ENCODE data around the gene MXRA8. TPM values are rescaled to one million over a fixed set of nuclear protein-coding genes. Genes with fewer than 3 reads are reported as not detected.

MXRA8 gene
- total and polyA plus RNA-seq, 9 of the 15 experiments (the other 6 are each of a cell fraction or from before 2014, with no cell fraction given) = 0.66 to 11.3 (median 6.3) TPM

DNA sequence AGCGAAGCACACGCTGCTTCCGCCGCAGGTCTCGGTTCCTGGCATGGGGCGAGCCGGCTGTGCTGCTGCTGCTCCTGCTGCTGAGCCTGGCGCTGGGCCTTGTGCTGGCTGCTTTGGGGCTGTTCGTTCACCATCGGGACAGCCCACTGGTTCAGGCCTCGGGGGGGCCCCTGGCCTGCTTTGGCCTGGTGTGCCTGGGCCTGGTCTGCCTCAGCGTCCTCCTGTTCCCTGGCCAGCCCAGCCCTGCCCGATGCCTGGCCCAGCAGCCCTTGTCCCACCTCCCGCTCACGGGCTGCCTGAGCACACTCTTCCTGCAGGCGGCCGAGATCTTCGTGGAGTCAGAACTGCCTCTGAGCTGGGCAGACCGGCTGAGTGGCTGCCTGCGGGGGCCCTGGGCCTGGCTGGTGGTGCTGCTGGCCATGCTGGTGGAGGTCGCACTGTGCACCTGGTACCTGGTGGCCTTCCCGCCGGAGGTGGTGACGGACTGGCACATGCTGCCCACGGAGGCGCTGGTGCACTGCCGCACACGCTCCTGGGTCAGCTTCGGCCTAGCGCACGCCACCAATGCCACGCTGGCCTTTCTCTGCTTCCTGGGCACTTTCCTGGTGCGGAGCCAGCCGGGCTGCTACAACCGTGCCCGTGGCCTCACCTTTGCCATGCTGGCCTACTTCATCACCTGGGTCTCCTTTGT lies 24.7 kb downstream of the MXRA8 start:
- H4K20me1 ChIP-seq (replicated peaks; ENCODE audit: control insufficient read depth, insufficient read depth, low read length) = peaks cover 16% of the 10 kb centered on the region; the same call in 1 of the 2 replicates
- ChIA-PET CTCF (ENCODE audit: low intra/inter-chr PET ratio) (no interaction called here), POLR2A (interaction anchor here (0.6 to 1.5 kb wide), 4 partner anchors 8 to 351 kb away, joined by 3 to 6 read pairs (median 3); no protein-coding TSS in a partner anchor)
- no peak overlapping the region for H3K27ac ChIP-seq (ENCODE audit: extremely low read depth, low read depth, low read length)
- H3K27me3 ChIP-seq (ENCODE audit: control insufficient read depth in 2 of 2, insufficient read depth in 2 of 2, low read length in 2 of 2) = no peaks in the 10 kb centered on the region
- H3K4me2 ChIP-seq (ENCODE audit: insufficient read depth, low read length) = no peak overlapping the region
- DNase-seq (ENCODE audit: extremely low read depth in 1 of 4, low spot score in 3 of 4) = no peak
- H3K4me3 ChIP-seq = no peak overlapping the region
- FAIRE-seq = no peak
- in situ Hi-C loops (cut with MboI) = no loop called here
- H3K79me2 ChIP-seq (ENCODE audit: control insufficient read depth, insufficient read depth, low read length) = peaks cover 2% of the 10 kb centered on the region; the same call in 1 of the 3 replicates
- 93% methylated on average over 31 of the region's 36 CpGs for WGBS (ENCODE audit: insufficient coverage, low coverage, missing lambda C conversion rate)
- H3K9me3 ChIP-seq (replicated peaks; ENCODE audit: control insufficient read depth, insufficient read depth, low read depth, low read length) = peaks cover 6% of the 10 kb centered on the region
- peaks cover 41% of the 10 kb centered on the region; the same call in 1 of the 3 replicates for H3K36me3 ChIP-seq (ENCODE audit: control insufficient read depth, insufficient read depth, low read length)
- peaks cover 7% of the 10 kb centered on the region for H3K9me1 ChIP-seq (ENCODE audit: control insufficient read depth, insufficient read depth, low read length)
- no TSS peak for BruUV-seq (replicated peaks)
- intact Hi-C loops (cut with micrococcal nuclease) = no loop called here
- no peak; the same call in 2 of the 3 replicates for ATAC-seq
- H2AFZ ChIP-seq (ENCODE audit: low read depth, low read length) = no peak overlapping the region
- H3K9ac ChIP-seq (ENCODE audit: insufficient read depth in 1 of 2, low read depth in 2 of 2, low read length in 2 of 2) = peak overlapping the region in 1 of 2 experiments; percentile 40; a peak in 1 of 4 replicates
- peaks cover 0 to 96% of the 10 kb centered on the region in 2 experiments; a peak in 2 of 5 replicates for H3K4me1 ChIP-seq (replicated peaks in 1 of 2; ENCODE audit: control insufficient read depth in 2 of 2, insufficient read depth in 2 of 2, low read length in 2 of 2)
- TF ChIP-seq, protein P1, sequence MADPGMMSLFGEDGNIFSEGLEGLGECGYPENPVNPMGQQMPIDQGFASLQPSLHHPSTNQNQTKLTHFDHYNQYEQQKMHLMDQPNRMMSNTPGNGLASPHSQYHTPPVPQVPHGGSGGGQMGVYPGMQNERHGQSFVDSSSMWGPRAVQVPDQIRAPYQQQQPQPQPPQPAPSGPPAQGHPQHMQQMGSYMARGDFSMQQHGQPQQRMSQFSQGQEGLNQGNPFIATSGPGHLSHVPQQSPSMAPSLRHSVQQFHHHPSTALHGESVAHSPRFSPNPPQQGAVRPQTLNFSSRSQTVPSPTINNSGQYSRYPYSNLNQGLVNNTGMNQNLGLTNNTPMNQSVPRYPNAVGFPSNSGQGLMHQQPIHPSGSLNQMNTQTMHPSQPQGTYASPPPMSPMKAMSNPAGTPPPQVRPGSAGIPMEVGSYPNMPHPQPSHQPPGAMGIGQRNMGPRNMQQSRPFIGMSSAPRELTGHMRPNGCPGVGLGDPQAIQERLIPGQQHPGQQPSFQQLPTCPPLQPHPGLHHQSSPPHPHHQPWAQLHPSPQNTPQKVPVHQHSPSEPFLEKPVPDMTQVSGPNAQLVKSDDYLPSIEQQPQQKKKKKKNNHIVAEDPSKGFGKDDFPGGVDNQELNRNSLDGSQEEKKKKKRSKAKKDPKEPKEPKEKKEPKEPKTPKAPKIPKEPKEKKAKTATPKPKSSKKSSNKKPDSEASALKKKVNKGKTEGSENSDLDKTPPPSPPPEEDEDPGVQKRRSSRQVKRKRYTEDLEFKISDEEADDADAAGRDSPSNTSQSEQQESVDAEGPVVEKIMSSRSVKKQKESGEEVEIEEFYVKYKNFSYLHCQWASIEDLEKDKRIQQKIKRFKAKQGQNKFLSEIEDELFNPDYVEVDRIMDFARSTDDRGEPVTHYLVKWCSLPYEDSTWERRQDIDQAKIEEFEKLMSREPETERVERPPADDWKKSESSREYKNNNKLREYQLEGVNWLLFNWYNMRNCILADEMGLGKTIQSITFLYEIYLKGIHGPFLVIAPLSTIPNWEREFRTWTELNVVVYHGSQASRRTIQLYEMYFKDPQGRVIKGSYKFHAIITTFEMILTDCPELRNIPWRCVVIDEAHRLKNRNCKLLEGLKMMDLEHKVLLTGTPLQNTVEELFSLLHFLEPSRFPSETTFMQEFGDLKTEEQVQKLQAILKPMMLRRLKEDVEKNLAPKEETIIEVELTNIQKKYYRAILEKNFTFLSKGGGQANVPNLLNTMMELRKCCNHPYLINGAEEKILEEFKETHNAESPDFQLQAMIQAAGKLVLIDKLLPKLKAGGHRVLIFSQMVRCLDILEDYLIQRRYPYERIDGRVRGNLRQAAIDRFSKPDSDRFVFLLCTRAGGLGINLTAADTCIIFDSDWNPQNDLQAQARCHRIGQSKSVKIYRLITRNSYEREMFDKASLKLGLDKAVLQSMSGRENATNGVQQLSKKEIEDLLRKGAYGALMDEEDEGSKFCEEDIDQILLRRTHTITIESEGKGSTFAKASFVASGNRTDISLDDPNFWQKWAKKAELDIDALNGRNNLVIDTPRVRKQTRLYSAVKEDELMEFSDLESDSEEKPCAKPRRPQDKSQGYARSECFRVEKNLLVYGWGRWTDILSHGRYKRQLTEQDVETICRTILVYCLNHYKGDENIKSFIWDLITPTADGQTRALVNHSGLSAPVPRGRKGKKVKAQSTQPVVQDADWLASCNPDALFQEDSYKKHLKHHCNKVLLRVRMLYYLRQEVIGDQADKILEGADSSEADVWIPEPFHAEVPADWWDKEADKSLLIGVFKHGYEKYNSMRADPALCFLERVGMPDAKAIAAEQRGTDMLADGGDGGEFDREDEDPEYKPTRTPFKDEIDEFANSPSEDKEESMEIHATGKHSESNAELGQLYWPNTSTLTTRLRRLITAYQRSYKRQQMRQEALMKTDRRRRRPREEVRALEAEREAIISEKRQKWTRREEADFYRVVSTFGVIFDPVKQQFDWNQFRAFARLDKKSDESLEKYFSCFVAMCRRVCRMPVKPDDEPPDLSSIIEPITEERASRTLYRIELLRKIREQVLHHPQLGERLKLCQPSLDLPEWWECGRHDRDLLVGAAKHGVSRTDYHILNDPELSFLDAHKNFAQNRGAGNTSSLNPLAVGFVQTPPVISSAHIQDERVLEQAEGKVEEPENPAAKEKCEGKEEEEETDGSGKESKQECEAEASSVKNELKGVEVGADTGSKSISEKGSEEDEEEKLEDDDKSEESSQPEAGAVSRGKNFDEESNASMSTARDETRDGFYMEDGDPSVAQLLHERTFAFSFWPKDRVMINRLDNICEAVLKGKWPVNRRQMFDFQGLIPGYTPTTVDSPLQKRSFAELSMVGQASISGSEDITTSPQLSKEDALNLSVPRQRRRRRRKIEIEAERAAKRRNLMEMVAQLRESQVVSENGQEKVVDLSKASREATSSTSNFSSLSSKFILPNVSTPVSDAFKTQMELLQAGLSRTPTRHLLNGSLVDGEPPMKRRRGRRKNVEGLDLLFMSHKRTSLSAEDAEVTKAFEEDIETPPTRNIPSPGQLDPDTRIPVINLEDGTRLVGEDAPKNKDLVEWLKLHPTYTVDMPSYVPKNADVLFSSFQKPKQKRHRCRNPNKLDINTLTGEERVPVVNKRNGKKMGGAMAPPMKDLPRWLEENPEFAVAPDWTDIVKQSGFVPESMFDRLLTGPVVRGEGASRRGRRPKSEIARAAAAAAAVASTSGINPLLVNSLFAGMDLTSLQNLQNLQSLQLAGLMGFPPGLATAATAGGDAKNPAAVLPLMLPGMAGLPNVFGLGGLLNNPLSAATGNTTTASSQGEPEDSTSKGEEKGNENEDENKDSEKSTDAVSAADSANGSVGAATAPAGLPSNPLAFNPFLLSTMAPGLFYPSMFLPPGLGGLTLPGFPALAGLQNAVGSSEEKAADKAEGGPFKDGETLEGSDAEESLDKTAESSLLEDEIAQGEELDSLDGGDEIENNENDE (IDR thresholded peaks at IDR 0.05; ENCODE audit: low read depth, low read length) = peak; percentile 0
- TF ChIP-seq SIRT6 (IDR thresholded peaks at IDR 0.05; ENCODE audit: low read depth, low read length) (peak; percentile 56), SRSF7 (optimal IDR thresholded peaks at IDR 0.05; ENCODE audit: low read depth, low read length) (no peak), TAF9B (IDR thresholded peaks at IDR 0.05; ENCODE audit: partially characterized antibody) (no peak), ADNP (tag; IDR thresholded peaks at IDR 0.05) (no peak), MYNN (IDR thresholded peaks at IDR 0.05) (0 out of 2 replicates have a peak, but pooled peaks have one; percentile 75), MYNN (CRISPR knock-in tag; IDR thresholded peaks at IDR 0.05) (no peak), ZNF174 (CRISPR knock-in tag; IDR thresholded peaks at IDR 0.05) (no peak), POU5F1 (IDR thresholded peaks at IDR 0.05; ENCODE audit: borderline replicate concordance, low read depth, low read length, partially characterized antibody) (no peak), RBFOX2 (IDR thresholded peaks at IDR 0.05; ENCODE audit: low read depth, low read length) (peak; percentile 11), FUS (optimal IDR thresholded peaks at IDR 0.05; ENCODE audit: low read depth, low read length) (peak; percentile 51), EZH2 (IDR thresholded peaks at IDR 0.05; ENCODE audit: borderline replicate concordance, low read depth, low read length) (no peak)
